Activated CD4-positive, alpha-beta memory T cell treated with anti-CD3 and anti-CD28 coated beads, Interleukin-2, amount 10 ng/mL, durations not matched to agents 7 days and 5 days (primary cell): ENCODE data around the gene SQSTM1. TPM values are rescaled to one million over a fixed set of nuclear protein-coding genes. Genes with fewer than 3 reads are reported as not detected.

Experiments used
- CTCF ChIA-PET: fragments of 350-600 bp; sonication (Branson Sonifier 250); formaldehyde crosslinking; loops from one replicate; lab custom pipeline; 2021; ENCODE audit warnings: antibody characterized with exemption, inconsistent platforms; lab: Charles Lee
- POLR2A ChIA-PET: fragments of 350-600 bp; sonication (Branson Sonifier 250); formaldehyde crosslinking; loops from one replicate; lab custom pipeline; 2021; ENCODE audit warnings: antibody characterized with exemption; lab: Charles Lee
- DNase-seq: peaks from one replicate; pipeline ENCODE4 v3.0.0-alpha.2; 2020
- H3K27ac Mint-ChIP-seq: one replicate; pipeline ENCODE4 v1.8.0; 2021; ENCODE audit warnings: mild to moderate bottlenecking, mixed read lengths
- H3K27me3 Mint-ChIP-seq: one replicate; pipeline ENCODE4 v1.8.0; 2021; ENCODE audit warnings: mixed read lengths
- H3K36me3 Mint-ChIP-seq: one replicate; pipeline ENCODE4 v1.8.0; 2021; ENCODE audit warnings: low read depth, mixed read lengths
- H3K4me1 Mint-ChIP-seq: one replicate; pipeline ENCODE4 v1.8.0; 2021; ENCODE audit warnings: mixed read lengths
- H3K4me3 Mint-ChIP-seq: one replicate; pipeline ENCODE4 v1.8.0; 2021; ENCODE audit warnings: mild to moderate bottlenecking, mixed read lengths
- H3K9me3 Mint-ChIP-seq: one replicate; pipeline ENCODE4 v1.8.0; 2021; ENCODE audit warnings: mixed read lengths
- total RNA-seq, 2 experiments: library from RNA; stranded (reverse); gene quantifications; one replicate each; pipeline ENCODE4 v1.2.3, GENCODE V29; 2021

Gene SQSTM1
- total RNA-seq: 100 to 1,000 TPM; 178 to 183 TPM

DNA sequence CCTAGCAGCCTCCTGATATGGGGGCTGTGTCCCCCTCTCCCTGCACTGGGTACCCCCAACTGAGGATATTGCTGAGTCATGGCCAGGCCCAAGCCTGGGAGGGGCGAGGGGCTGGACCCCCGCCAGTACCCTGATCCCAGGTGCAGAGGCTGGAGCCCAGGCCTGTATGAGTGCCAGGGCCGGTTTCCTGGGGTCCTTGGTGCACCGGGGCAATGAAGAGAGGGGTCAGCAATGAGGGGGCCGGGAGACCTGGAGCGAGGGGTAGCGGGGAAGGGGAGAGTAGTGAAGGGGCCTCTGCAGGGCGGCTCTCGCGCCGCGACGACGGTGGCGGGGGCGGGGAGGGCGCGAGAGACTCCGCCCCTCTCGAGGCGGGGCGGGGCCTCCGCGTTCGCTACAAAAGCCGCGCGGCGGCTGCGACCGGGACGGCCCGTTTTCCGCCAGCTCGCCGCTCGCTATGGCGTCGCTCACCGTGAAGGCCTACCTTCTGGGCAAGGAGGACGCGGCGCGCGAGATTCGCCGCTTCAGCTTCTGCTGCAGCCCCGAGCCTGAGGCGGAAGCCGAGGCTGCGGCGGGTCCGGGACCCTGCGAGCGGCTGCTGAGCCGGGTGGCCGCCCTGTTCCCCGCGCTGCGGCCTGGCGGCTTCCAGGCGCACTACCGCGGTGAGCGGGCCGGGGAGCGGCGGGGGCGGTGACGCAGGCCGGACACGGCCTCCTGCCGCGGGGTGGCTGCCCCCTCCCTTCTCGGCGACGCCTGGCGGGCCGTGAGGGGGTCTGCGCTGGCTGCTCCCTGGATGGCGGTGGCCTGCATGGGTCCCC, at the start of gene SQSTM1:
Gene SQSTM1, plus strand, starts transcription at position 423 of the 815 bp plus-strand sequence. Its CDS starts 32 bp downstream, at position 455.
- no peaks in the 10 kb centered on the region for H3K9me3 Mint-ChIP-seq
- peak within 1 kb of the TSS; percentile 93 for H3K4me3 Mint-ChIP-seq
- H3K27me3 Mint-ChIP-seq: no peaks in the 10 kb centered on the region
- peak; percentile 82 for DNase-seq
- ChIA-PET CTCF (interaction anchor here (0.6 to 1.6 kb wide), 3 partner anchors 9 to 226 kb away, joined by 4 to 6 read pairs (median 5); no protein-coding TSS in a partner anchor), POLR2A (interaction anchor here (0.8 to 2.7 kb wide), 14 partner anchors 9 to 261 kb away, joined by 3 to 21 read pairs (median 6); partner anchors contain the start of genes CANX, HNRNPH1, MAML1 and MGAT4B)
- H3K27ac Mint-ChIP-seq: peak within 1 kb of the TSS; percentile 97
- H3K4me1 Mint-ChIP-seq: peaks cover 52% of the 10 kb centered on the region
- H3K36me3 Mint-ChIP-seq: peaks cover 46% of the 10 kb centered on the region

DNA sequence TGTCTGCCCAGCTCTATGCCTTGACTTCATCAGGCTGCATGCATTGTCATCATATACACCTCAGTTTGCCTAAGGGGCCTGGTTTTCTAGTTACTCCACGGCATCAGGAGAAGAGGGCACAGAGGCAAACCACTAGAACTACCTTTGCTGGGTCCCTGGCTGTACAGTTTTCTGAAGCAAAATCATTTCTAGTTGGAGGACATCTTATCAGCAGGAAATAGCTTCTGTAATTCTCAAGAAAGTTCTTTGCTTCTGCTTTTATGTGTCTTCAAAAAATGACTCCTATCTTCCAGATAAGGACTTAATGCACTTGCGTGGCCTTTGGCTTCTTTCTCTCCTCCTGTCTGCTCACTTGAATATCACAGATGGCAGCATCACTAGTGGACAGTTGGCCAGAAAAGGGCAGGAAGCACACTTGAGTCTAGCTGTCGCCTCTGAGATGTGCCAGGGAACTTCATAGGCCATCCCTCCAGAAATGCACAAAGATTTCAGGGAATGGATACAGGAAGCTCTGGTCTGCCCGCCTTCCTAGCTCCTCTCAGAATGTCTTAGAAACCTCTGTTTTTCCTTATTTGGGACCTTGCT, 49.3 kb upstream of the SQSTM1 start:
- H3K4me3 Mint-ChIP-seq: no peak overlapping the region
- no peaks in the 10 kb centered on the region for H3K27me3 Mint-ChIP-seq
- H3K36me3 Mint-ChIP-seq: peaks cover 67% of the 10 kb centered on the region
- H3K27ac Mint-ChIP-seq: no peak overlapping the region
- no peak for DNase-seq
- H3K9me3 Mint-ChIP-seq: no peaks in the 10 kb centered on the region
- peaks cover 3% of the 10 kb centered on the region for H3K4me1 Mint-ChIP-seq
- ChIA-PET CTCF (interaction anchor here (1.9 kb wide), 1 partner anchor 9 kb away, joined by 13 read pairs; no protein-coding TSS in a partner anchor), POLR2A (no interaction called here)

DNA sequence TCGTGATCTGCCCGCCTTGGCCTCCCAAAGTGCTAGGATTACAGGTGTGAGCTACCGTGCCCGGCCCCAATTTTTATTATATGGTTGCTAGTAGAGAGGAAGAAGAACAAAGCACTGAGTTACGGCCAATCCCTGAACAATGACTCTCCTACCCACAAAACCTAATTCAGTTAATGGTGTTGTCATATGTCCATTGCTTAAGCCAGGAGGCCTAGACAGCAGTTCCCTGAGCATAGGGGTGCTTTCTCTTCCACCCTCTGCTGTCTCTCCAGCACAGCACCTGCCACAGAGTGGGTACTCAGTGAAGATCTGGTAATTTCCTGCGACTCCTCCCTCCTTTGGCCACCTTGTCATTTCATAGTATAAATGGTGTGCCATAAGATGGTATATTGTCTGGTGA, 48.4 kb upstream of the SQSTM1 start:
- Mint-ChIP-seq H3K36me3 (peaks cover 62% of the 10 kb centered on the region), H3K4me1 (peaks cover 3% of the 10 kb centered on the region), H3K27ac (no peak overlapping the region), H3K4me3 (no peak overlapping the region), H3K9me3 (no peaks in the 10 kb centered on the region), H3K27me3 (no peaks in the 10 kb centered on the region)
- ChIA-PET CTCF (no interaction called here), POLR2A (no interaction called here)
- DNase-seq: no peak

DNA sequence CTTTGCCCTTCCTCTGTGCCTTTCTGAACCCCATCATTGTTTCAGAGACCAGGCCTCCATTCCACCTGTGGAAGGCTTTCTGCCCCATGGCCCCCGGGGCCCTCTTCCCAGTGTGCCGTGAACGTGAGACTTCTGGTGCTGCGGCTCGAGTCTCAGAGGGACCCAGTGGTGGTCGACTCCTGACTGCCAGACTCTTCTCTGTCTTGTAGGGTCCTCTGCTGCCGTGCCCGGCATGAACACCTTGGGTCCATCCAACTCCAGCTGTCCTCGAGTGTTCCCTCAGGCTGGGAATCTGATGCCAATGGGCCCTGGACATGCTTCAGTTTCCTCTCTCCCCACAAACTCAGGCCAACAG, 47.0 kb upstream of the SQSTM1 start:
- POLR2A ChIA-PET: no interaction called here
- Mint-ChIP-seq H3K4me3 (no peak overlapping the region), H3K9me3 (no peaks in the 10 kb centered on the region), H3K36me3 (peaks cover 60% of the 10 kb centered on the region), H3K4me1 (no peaks in the 10 kb centered on the region), H3K27me3 (no peaks in the 10 kb centered on the region), H3K27ac (no peak overlapping the region)
- CTCF ChIA-PET: no interaction called here
- no peak for DNase-seq

- POLR2A ChIA-PET: no interaction called here
Measured at GRCh38 chr5:179774442-179774841, 46.3 kb upstream of the SQSTM1 start.

DNA sequence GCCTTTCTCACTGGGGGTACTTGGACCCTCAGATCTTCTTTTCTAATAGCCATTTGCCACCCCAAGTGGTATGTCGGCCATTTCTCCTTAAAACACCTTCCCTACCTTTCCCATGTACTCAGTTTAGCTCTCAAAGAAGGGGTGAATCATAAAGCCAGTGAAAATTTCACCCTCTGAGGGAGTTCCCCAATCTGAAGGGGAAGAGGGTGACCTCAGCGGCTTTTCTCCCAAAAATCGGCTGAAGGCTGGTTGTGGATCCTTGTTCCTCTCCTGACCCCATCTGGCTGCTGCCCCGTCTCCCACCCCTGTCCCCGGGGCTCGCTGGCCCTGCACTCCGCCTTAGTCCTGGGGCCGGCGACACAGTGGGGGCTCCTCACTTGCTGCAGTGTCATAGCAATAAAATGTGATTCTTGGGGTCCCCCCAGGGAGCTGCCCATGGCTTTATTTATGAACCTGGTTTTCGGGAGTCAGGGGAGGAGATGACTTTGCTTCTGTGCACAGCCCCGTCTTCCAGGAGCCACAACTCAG, 44.2 kb upstream of the SQSTM1 start:
- H3K27ac Mint-ChIP-seq: no peak overlapping the region
- H3K36me3 Mint-ChIP-seq: peaks cover 39% of the 10 kb centered on the region
- CTCF ChIA-PET: interaction anchor here (1.1 to 1.2 kb wide), 2 partner anchors 8 to 15 kb away, joined by 3 to 4 read pairs; no protein-coding TSS in a partner anchor
- H3K9me3 Mint-ChIP-seq: no peaks in the 10 kb centered on the region
- H3K4me3 Mint-ChIP-seq: no peak overlapping the region
- H3K27me3 Mint-ChIP-seq: no peaks in the 10 kb centered on the region
- H3K4me1 Mint-ChIP-seq: no peaks in the 10 kb centered on the region
- POLR2A ChIA-PET: interaction anchor here (0.9 to 1.9 kb wide), 3 partner anchors 12 to 18 kb away, joined by 3 to 4 read pairs (median 3); no protein-coding TSS in a partner anchor
- DNase-seq: no peak

More at GRCh38 chr5:179774442-179774841, 46.3 kb upstream of the SQSTM1 start:
- CTCF ChIA-PET: no interaction called here
- no peak overlapping the region for H3K4me3 Mint-ChIP-seq
- H3K27me3 Mint-ChIP-seq: no peaks in the 10 kb centered on the region
- H3K9me3 Mint-ChIP-seq: no peaks in the 10 kb centered on the region
- no peak overlapping the region for H3K27ac Mint-ChIP-seq
- H3K36me3 Mint-ChIP-seq: peaks cover 55% of the 10 kb centered on the region
- DNase-seq: no peak
- H3K4me1 Mint-ChIP-seq: no peaks in the 10 kb centered on the region

GRCh38 chr5:179777456-179777855, 43.2 kb upstream of the SQSTM1 start:
- Mint-ChIP-seq H3K27me3 (no peaks in the 10 kb centered on the region), H3K4me3 (no peak overlapping the region), H3K9me3 (no peaks in the 10 kb centered on the region), H3K4me1 (no peaks in the 10 kb centered on the region), H3K36me3 (peaks cover 33% of the 10 kb centered on the region), H3K27ac (no peak overlapping the region)
- ChIA-PET POLR2A (interaction anchor here (1.5 to 1.9 kb wide), 2 partner anchors 11 to 19 kb away, joined by 3 to 4 read pairs; no protein-coding TSS in a partner anchor), CTCF (interaction anchor here (0.5 to 1.2 kb wide), 3 partner anchors 9 to 17 kb away, joined by 3 to 4 read pairs (median 3); no protein-coding TSS in a partner anchor)
- no peak for DNase-seq

- H3K4me3 Mint-ChIP-seq: no peak overlapping the region
- no peaks in the 10 kb centered on the region for H3K27me3 Mint-ChIP-seq
- POLR2A ChIA-PET: interaction anchor here (1.5 to 1.9 kb wide), 2 partner anchors 10 to 19 kb away, joined by 3 to 4 read pairs; no protein-coding TSS in a partner anchor
- H3K9me3 Mint-ChIP-seq: no peaks in the 10 kb centered on the region
- no peak overlapping the region for H3K27ac Mint-ChIP-seq
- no peak for DNase-seq
- H3K4me1 Mint-ChIP-seq: no peaks in the 10 kb centered on the region
- H3K36me3 Mint-ChIP-seq: peaks cover 29% of the 10 kb centered on the region
- CTCF ChIA-PET: interaction anchor here (0.5 to 1.2 kb wide), 3 partner anchors 10 to 17 kb away, joined by 3 to 4 read pairs (median 3); no protein-coding TSS in a partner anchor
Measured at GRCh38 chr5:179777909-179778308, 42.8 kb upstream of the SQSTM1 start.

GRCh38 chr5:179778591-179778990, 42.1 kb upstream of the SQSTM1 start:
- no peak overlapping the region for H3K4me3 Mint-ChIP-seq
- no peaks in the 10 kb centered on the region for H3K9me3 Mint-ChIP-seq
- ChIA-PET CTCF (no interaction called here), POLR2A (no interaction called here)
- no peaks in the 10 kb centered on the region for H3K4me1 Mint-ChIP-seq
- no peak overlapping the region for H3K27ac Mint-ChIP-seq
- peaks cover 22% of the 10 kb centered on the region for H3K36me3 Mint-ChIP-seq
- no peak for DNase-seq
- H3K27me3 Mint-ChIP-seq: no peaks in the 10 kb centered on the region

DNA sequence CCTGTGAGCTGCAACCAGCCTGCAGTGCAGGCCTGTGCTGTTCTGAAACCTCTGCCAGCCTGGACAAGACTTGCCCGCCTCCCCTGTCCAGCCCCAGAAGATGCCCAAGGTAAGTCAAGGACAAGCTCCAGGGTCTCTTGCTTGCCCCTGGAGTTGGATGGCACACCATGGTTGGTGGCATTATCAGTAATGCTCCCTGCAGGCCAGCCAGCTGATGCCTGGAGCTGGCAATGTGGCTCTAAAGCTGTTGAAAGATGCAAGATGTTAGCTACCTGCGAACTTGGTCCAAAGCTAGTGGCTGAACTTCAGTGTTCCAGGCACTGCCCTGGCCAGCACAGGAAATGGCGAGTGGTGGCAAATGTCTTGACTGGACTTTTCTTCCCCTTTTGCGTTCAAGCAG, 40.9 kb upstream of the SQSTM1 start:
- CTCF ChIA-PET: interaction anchor here (0.9 to 1.5 kb wide), 2 partner anchors 16 to 18 kb away, joined by 3 to 5 read pairs; no protein-coding TSS in a partner anchor
- Mint-ChIP-seq H3K27me3 (no peaks in the 10 kb centered on the region), H3K9me3 (no peaks in the 10 kb centered on the region), H3K4me3 (no peak overlapping the region), H3K4me1 (no peaks in the 10 kb centered on the region), H3K27ac (no peak overlapping the region), H3K36me3 (peaks cover 14% of the 10 kb centered on the region)
- no peak for DNase-seq
- POLR2A ChIA-PET: no interaction called here

DNA sequence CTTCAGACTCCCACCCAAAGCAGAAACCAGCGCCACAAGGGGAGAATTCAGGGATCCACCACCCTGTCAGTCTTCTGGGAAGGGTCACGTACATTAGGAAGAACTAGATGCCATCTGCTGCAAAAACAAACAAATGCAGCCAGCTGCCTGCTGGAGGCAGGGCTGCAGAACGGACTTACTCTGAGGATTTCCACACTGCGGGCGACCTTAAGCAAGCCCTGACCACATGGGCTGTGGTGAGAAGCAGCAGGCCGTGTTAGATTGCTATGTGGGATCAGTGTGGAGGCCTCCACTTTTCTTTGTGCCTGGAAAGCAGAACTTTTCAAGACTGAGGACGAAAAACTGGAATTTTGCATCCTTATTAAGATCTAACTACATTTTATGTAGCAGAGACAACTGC, 40.3 kb upstream of the SQSTM1 start:
- Mint-ChIP-seq H3K36me3 (peaks cover 14% of the 10 kb centered on the region), H3K4me3 (no peak overlapping the region), H3K4me1 (no peaks in the 10 kb centered on the region), H3K27ac (no peak overlapping the region), H3K27me3 (no peaks in the 10 kb centered on the region), H3K9me3 (no peaks in the 10 kb centered on the region)
- CTCF ChIA-PET: interaction anchor here (0.9 to 1.5 kb wide), 2 partner anchors 17 to 18 kb away, joined by 3 to 5 read pairs; no protein-coding TSS in a partner anchor
- DNase-seq: no peak
- POLR2A ChIA-PET: no interaction called here

DNA sequence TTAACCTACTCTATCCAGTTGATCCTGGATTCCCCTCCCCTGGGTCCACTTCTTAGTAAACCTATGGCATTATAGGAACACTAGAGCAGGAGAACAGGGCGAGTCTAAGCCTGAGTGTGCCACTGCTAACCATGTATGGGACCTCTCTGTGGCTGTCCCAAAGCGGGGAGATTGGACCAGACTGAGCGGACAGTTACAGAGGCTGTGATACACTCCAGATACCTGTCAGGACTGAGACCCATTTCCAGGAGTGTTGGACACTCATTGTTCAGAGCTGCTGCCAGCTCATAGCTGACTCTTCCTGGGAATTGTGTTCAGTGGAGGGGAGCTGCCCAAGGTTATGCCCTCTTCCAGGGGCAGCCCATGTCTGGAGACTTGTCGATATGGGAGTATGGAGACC, 38.9 kb upstream of the SQSTM1 start:
- no peak overlapping the region for H3K27ac Mint-ChIP-seq
- CTCF ChIA-PET: interaction anchor here (2.1 kb wide), 1 partner anchor 20 kb away, joined by 4 read pairs; no protein-coding TSS in a partner anchor
- no peaks in the 10 kb centered on the region for H3K4me1 Mint-ChIP-seq

More for the DNA sequence above, 38.9 kb upstream of the SQSTM1 start:
- no peak for DNase-seq
- H3K36me3 Mint-ChIP-seq: peaks cover 8% of the 10 kb centered on the region
- POLR2A ChIA-PET: no interaction called here
- no peaks in the 10 kb centered on the region for H3K27me3 Mint-ChIP-seq
- H3K9me3 Mint-ChIP-seq: no peaks in the 10 kb centered on the region
- H3K4me3 Mint-ChIP-seq: no peak overlapping the region
